HepG2 (cell line): ENCODE measurements around the gene ZDHHC19. TPM values are rescaled to one million over a fixed set of nuclear protein-coding genes. Genes with fewer than 3 reads are reported as not detected.
A peak's percentile ranks its signal among the peaks of the same experiment; 100 is the strongest.

Experiments
- GABPB1 ChIP-seq: IDR thresholded peaks from 2 replicates; pipeline ENCODE4 v1.6.1; 2016; ENCODE audit warnings: mild to moderate bottlenecking, missing genetic modification reagents, moderate library complexity, missing compliant biosample characterization
- IKZF1 ChIP-seq: fragments of 450-650 bp; IDR thresholded peaks from 2 replicates; pipeline ENCODE4 v1.7.1; 2016
- ISL2 ChIP-seq: sonication (generic); formaldehyde crosslinking; IDR thresholded peaks from 2 replicates; pipeline ENCODE4 v1.5.0; 2020; ENCODE audit warnings: missing genetic modification reagents
- MAFF ChIP-seq: IDR thresholded peaks from 2 replicates; pipeline ENCODE4 v1.6.1; 2011; ENCODE audit warnings: low read depth, low read length, improper control_type of control experiment
- MBD4 ChIP-seq: IDR thresholded peaks from 2 replicates; pipeline ENCODE4 v1.6.1; 2012; ENCODE audit warnings: low read length, inconsistent platforms, borderline replicate concordance
- SP1 ChIP-seq, 2 experiments: fragments of 450-650 bp in 1 of 2; sonication (generic) in 1 of 2; formaldehyde crosslinking in 1 of 2; IDR thresholded peaks; 2 replicates each; pipeline versions ENCODE4 v1.4.0 to v1.6.1; 2016 to 2020; ENCODE audit warnings: missing genetic modification reagents in 1 of 2
- ZBTB8A ChIP-seq: sonication (generic); formaldehyde crosslinking; IDR thresholded peaks from 2 replicates; pipeline ENCODE4 v1.4.0; 2020; ENCODE audit warnings: mild to moderate bottlenecking, low read depth, missing genetic modification reagents, borderline replicate concordance
- ZGPAT ChIP-seq: IDR thresholded peaks from 2 replicates; pipeline ENCODE4 v1.6.1; 2016; ENCODE audit warnings: mild to moderate bottlenecking
- ZNF558 ChIP-seq: sonication (generic); formaldehyde crosslinking; IDR thresholded peaks from 2 replicates; pipeline ENCODE4 v1.9.0; 2022; ENCODE audit warnings: mild to moderate bottlenecking, missing genetic modification reagents, borderline replicate concordance
- ZNF574 ChIP-seq: sonication (generic); formaldehyde crosslinking; IDR thresholded peaks from 2 replicates; pipeline ENCODE4 v1.4.0; 2020; ENCODE audit warnings: missing genetic modification reagents
- polyA plus RNA-seq, 8 experiments: library from polyadenylated mRNA; depleted of rRNA in 3 of 8; stranded (reverse) in 7 of 8; unstranded in 1 of 8; fragments of >200 nt; fragmentation: Illumina TruSeq in 4 of 8; extraction: Trizol in 4 of 8; gene quantifications; 2 replicates each; pipeline versions ENCODE4 v1.2.1 to v1.2.3, GENCODE V29; 2011 to 2016; ENCODE audit warnings: low read depth in 4 of 8, missing spikeins in 1 of 8, mixed read lengths in 1 of 8; ENCODE audit not compliant: insufficient read depth in 1 of 8
- total RNA-seq, 5 experiments: library from RNA; depleted of rRNA; stranded (reverse); fragments of >200 nt; fragmentation: Illumina TruSeq; extraction: Trizol; gene quantifications; 2 replicates each; pipeline ENCODE4 v1.2.3, GENCODE V29; 2016; ENCODE audit warnings: low read depth in 1 of 5
- TF ChIP-seq, protein P1 (sequence below): sonication (generic); formaldehyde crosslinking; IDR thresholded peaks from 2 replicates; pipeline ENCODE4 v1.5.1; 2020; ENCODE audit warnings: mild to moderate bottlenecking, missing genetic modification reagents, moderate library complexity
- TF ChIP-seq, protein P2 (sequence below): sonication (generic); formaldehyde crosslinking; IDR thresholded peaks from 2 replicates; pipeline ENCODE4 v1.8.1; 2022; ENCODE audit warnings: mild to moderate bottlenecking, missing genetic modification reagents
- TF ChIP-seq, protein P3 (sequence below): sonication (generic); formaldehyde crosslinking; IDR thresholded peaks from 2 replicates; pipeline ENCODE4 v1.4.0; 2020; ENCODE audit warnings: missing genetic modification reagents

The ZDHHC19 gene
- total and polyA plus RNA-seq, 2 of the 13 experiments (the other 11 are each of a cell fraction or from before 2014, with no cell fraction given) = 0.22 to 0.53 TPM

- no peak for TF ChIP-seq ZNF574
- TF ChIP-seq ISL2 = no peak
- TF ChIP-seq ZNF558 = no peak
- TF ChIP-seq MAFF = no peak
- TF ChIP-seq, protein P1, sequence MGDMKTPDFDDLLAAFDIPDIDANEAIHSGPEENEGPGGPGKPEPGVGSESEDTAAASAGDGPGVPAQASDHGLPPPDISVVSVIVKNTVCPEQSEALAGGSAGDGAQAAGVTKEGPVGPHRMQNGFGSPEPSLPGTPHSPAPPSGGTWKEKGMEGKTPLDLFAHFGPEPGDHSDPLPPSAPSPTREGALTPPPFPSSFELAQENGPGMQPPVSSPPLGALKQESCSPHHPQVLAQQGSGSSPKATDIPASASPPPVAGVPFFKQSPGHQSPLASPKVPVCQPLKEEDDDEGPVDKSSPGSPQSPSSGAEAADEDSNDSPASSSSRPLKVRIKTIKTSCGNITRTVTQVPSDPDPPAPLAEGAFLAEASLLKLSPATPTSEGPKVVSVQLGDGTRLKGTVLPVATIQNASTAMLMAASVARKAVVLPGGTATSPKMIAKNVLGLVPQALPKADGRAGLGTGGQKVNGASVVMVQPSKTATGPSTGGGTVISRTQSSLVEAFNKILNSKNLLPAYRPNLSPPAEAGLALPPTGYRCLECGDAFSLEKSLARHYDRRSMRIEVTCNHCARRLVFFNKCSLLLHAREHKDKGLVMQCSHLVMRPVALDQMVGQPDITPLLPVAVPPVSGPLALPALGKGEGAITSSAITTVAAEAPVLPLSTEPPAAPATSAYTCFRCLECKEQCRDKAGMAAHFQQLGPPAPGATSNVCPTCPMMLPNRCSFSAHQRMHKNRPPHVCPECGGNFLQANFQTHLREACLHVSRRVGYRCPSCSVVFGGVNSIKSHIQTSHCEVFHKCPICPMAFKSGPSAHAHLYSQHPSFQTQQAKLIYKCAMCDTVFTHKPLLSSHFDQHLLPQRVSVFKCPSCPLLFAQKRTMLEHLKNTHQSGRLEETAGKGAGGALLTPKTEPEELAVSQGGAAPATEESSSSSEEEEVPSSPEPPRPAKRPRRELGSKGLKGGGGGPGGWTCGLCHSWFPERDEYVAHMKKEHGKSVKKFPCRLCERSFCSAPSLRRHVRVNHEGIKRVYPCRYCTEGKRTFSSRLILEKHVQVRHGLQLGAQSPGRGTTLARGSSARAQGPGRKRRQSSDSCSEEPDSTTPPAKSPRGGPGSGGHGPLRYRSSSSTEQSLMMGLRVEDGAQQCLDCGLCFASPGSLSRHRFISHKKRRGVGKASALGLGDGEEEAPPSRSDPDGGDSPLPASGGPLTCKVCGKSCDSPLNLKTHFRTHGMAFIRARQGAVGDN = peak; percentile 82
- no peak for TF ChIP-seq ZBTB8A
- TF ChIP-seq, protein P2, sequence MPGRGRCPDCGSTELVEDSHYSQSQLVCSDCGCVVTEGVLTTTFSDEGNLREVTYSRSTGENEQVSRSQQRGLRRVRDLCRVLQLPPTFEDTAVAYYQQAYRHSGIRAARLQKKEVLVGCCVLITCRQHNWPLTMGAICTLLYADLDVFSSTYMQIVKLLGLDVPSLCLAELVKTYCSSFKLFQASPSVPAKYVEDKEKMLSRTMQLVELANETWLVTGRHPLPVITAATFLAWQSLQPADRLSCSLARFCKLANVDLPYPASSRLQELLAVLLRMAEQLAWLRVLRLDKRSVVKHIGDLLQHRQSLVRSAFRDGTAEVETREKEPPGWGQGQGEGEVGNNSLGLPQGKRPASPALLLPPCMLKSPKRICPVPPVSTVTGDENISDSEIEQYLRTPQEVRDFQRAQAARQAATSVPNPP (CRISPR knock-in tag) = no peak
- TF ChIP-seq, protein P3, sequence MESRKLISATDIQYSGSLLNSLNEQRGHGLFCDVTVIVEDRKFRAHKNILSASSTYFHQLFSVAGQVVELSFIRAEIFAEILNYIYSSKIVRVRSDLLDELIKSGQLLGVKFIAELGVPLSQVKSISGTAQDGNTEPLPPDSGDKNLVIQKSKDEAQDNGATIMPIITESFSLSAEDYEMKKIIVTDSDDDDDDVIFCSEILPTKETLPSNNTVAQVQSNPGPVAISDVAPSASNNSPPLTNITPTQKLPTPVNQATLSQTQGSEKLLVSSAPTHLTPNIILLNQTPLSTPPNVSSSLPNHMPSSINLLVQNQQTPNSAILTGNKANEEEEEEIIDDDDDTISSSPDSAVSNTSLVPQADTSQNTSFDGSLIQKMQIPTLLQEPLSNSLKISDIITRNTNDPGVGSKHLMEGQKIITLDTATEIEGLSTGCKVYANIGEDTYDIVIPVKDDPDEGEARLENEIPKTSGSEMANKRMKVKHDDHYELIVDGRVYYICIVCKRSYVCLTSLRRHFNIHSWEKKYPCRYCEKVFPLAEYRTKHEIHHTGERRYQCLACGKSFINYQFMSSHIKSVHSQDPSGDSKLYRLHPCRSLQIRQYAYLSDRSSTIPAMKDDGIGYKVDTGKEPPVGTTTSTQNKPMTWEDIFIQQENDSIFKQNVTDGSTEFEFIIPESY (CRISPR knock-in tag) = no peak
- TF ChIP-seq ZGPAT (CRISPR knock-in tag) = no peak
- TF ChIP-seq IKZF1 = no peak
- 0 out of 2 replicates have a peak, but pooled peaks have one; percentile 11 for TF ChIP-seq GABPB1 (CRISPR knock-in tag)
- no peak for TF ChIP-seq MBD4
- TF ChIP-seq SP1 (IDR thresholded peaks at IDR 0.05) = no peak
- TF ChIP-seq SP1 (CRISPR knock-in tag; IDR thresholded peaks at IDR 0.05) = no peak
Observed at GRCh38 chr3:196208942-196209695, 2.1 kb downstream of the ZDHHC19 start (continued).
